PC-9 (cell line): ENCODE results near the gene LHX6. TPM values are rescaled to one million over a fixed set of nuclear protein-coding genes. Genes with fewer than 3 reads are reported as not detected.

ENCODE experiments used
- BruUV-seq: library from RNA; stranded (reverse); fragments of 400-500 nt; replicated peaks from 2 replicates; lab custom pipeline; 2021; lab: Mats Ljungman, UMichigan
- CTCF ChIA-PET: fragments of 300-600 bp; sonication (Branson Sonifier 250); formaldehyde crosslinking; loops from one replicate; lab custom pipeline; 2022; ENCODE audit warnings: antibody characterized with exemption; lab: Charles Lee
- POLR2A ChIA-PET: fragments of 300-600 bp; sonication (Branson Sonifier 250); formaldehyde crosslinking; loops from one replicate; lab custom pipeline; 2022; ENCODE audit warnings: antibody characterized with exemption; ENCODE audit not compliant: unreplicated experiment; lab: Charles Lee
- DNase-seq, 2 experiments: peaks; one replicate each; pipeline versions ENCODE4 v3.0.0 to v3.0.0-alpha.2; 2015 to 2022; ENCODE audit warnings: mixed read lengths in 1 of 2
- H2AFZ ChIP-seq: fragments of 200-600 bp; sonication (generic); 2 replicates; pipeline ENCODE4 v1.8.1; 2017; ENCODE audit warnings: antibody characterized with exemption
- H3F3A ChIP-seq: fragments of 200-600 bp; sonication (generic); 2 replicates; pipeline ENCODE4 v1.8.1; 2017; ENCODE audit warnings: antibody characterized with exemption, mild to moderate bottlenecking, low read depth; ENCODE audit not compliant: insufficient read depth
- H3K27ac ChIP-seq: fragments of 200-600 bp; sonication (generic); 2 replicates; pipeline ENCODE4 v1.6.1; 2016; ENCODE audit warnings: mixed run types
- H3K27me3 ChIP-seq: fragments of 200-600 bp; sonication (generic); 2 replicates; pipeline ENCODE4 v1.6.1; 2016; ENCODE audit warnings: low read depth, mixed run types; ENCODE audit not compliant: insufficient read depth
- H3K36me3 ChIP-seq: fragments of 200-600 bp; sonication (generic); 2 replicates; pipeline ENCODE4 v1.6.1; 2016; ENCODE audit warnings: low read depth, mixed run types
- H3K4me1 ChIP-seq: fragments of 200-600 bp; sonication (generic); replicated peaks from 2 replicates; pipeline ENCODE4 v1.6.1; 2016; ENCODE audit warnings: mixed run types; ENCODE audit not compliant: insufficient read depth
- H3K4me2 ChIP-seq: fragments of 200-600 bp; sonication (generic); 2 replicates; pipeline ENCODE4 v1.6.1; 2017; ENCODE audit warnings: mixed run types
- H3K4me3 ChIP-seq: fragments of 200-600 bp; sonication (generic); 2 replicates; pipeline ENCODE4 v1.6.1; 2016; ENCODE audit warnings: mixed run types
- H3K79me2 ChIP-seq: fragments of 200-600 bp; sonication (generic); 2 replicates; pipeline ENCODE4 v1.6.1; 2017; ENCODE audit warnings: low read depth, mixed run types
- H3K9me2 ChIP-seq: fragments of 200-600 bp; sonication (generic); 2 replicates; pipeline ENCODE4 v1.8.1; 2017; ENCODE audit warnings: mild to moderate bottlenecking; ENCODE audit not compliant: insufficient read depth
- H3K9me3 ChIP-seq: fragments of 200-600 bp; sonication (generic); 2 replicates; pipeline ENCODE4 v1.8.1; 2016; ENCODE audit warnings: low read depth; ENCODE audit not compliant: insufficient read depth
- H4K20me1 ChIP-seq: fragments of 200-600 bp; sonication (generic); 2 replicates; pipeline ENCODE4 v1.8.1; 2017; ENCODE audit not compliant: insufficient read depth
- CTCF ChIP-seq: fragments of 200-600 bp; sonication (generic); conservative IDR thresholded peaks from 2 replicates; pipeline ENCODE4 v1.6.1; 2017; ENCODE audit warnings: mixed run types, antibody characterized with exemption, mild to moderate bottlenecking, moderate library complexity
- EZH2 ChIP-seq: fragments of 200-600 bp; sonication (generic); IDR thresholded peaks from 2 replicates; pipeline ENCODE4 v1.8.0; 2017; ENCODE audit warnings: antibody characterized with exemption, low read depth
- intact Hi-C: fragments of 100-400 bp; cut with micrococcal nuclease; formaldehyde crosslinking; loops from one replicate; pipeline ENCODE4 v1.10.0; 2022; ENCODE audit not compliant: unreplicated experiment
- total RNA-seq: library from RNA; stranded (reverse); gene quantifications from 2 replicates; pipeline ENCODE4 v1.2.3, GENCODE V29; 2021

LHX6 gene
- total RNA-seq, 1 experiment from 2014 or later: not detected

- Histone ChIP-seq H3K79me2 (no peaks in the 10 kb centered on the region), H3K36me3 (no peaks in the 10 kb centered on the region), H3K4me1 (no peaks in the 10 kb centered on the region), H3K27me3 (peaks cover 27% of the 10 kb centered on the region), H4K20me1 (no peaks in the 10 kb centered on the region), H3K4me2 (no peak overlapping the region), H3K4me3 (no peak overlapping the region), H3F3A (no peaks in the 10 kb centered on the region), H3K9me3 (no peaks in the 10 kb centered on the region), H3K27ac (no peak overlapping the region), H3K9me2 (no peaks in the 10 kb centered on the region), H2AFZ (no peak overlapping the region)
- BruUV-seq: no TSS peak
- CTCF ChIA-PET: no interaction called here
- POLR2A ChIA-PET: no interaction called here
- intact Hi-C loops: no loop called here
- DNase-seq: no peak
- TF ChIP-seq EZH2 (no peak), CTCF (no peak)
Measured at GRCh38 chr9:122200960-122201595, 27.7 kb downstream of the LHX6 start.

GRCh38 chr9:122197882-122198281 is 30.9 kb downstream of the LHX6 start:
- ChIA-PET POLR2A (no interaction called here), CTCF (interaction anchor here (0.7 kb wide), 1 partner anchor 643 kb away, joined by 3 read pairs; no protein-coding TSS in a partner anchor)
- no peaks in the 10 kb centered on the region for H3K79me2 ChIP-seq
- DNase-seq: no peak
- no peak overlapping the region for H3K27ac ChIP-seq
- H3K9me2 ChIP-seq: no peaks in the 10 kb centered on the region
- no peaks in the 10 kb centered on the region for H3K36me3 ChIP-seq
- H2AFZ ChIP-seq: no peak overlapping the region
- H3F3A ChIP-seq: no peaks in the 10 kb centered on the region
- no peaks in the 10 kb centered on the region for H4K20me1 ChIP-seq
- intact Hi-C loops: no loop called here
- TF ChIP-seq CTCF (no peak), EZH2 (no peak)
- BruUV-seq: no TSS peak
- peaks cover 23% of the 10 kb centered on the region for H3K27me3 ChIP-seq
- H3K4me1 ChIP-seq: no peaks in the 10 kb centered on the region
- no peaks in the 10 kb centered on the region for H3K9me3 ChIP-seq
- H3K4me2 ChIP-seq: no peak overlapping the region
- no peak overlapping the region for H3K4me3 ChIP-seq

- no peak overlapping the region for H3K4me3 ChIP-seq
- H3K9me2 ChIP-seq: no peaks in the 10 kb centered on the region
- CTCF ChIA-PET: interaction anchor here (0.7 kb wide), 1 partner anchor 644 kb away, joined by 3 read pairs; no protein-coding TSS in a partner anchor
- peaks cover 23% of the 10 kb centered on the region for H3K27me3 ChIP-seq
- no peak overlapping the region for H3K27ac ChIP-seq
- POLR2A ChIA-PET: no interaction called here
- no peaks in the 10 kb centered on the region for H4K20me1 ChIP-seq
- H3F3A ChIP-seq: no peaks in the 10 kb centered on the region
- H3K36me3 ChIP-seq: no peaks in the 10 kb centered on the region
- no TSS peak for BruUV-seq
- H2AFZ ChIP-seq: no peak overlapping the region
- no peaks in the 10 kb centered on the region for H3K9me3 ChIP-seq
- TF ChIP-seq EZH2 (no peak), CTCF (no peak)
- intact Hi-C loops: no loop called here
- H3K79me2 ChIP-seq: no peaks in the 10 kb centered on the region
- H3K4me1 ChIP-seq: no peaks in the 10 kb centered on the region
- no peak overlapping the region for H3K4me2 ChIP-seq
- DNase-seq: no peak
Measured at GRCh38 chr9:122197426-122197825, 31.3 kb downstream of the LHX6 start.
